Measurements from ENCODE around the gene GPR61.

The GPR61 gene

GRCh38 chr1:109509176-109510134, 30.2 kb upstream of the GPR61 start, which contains the start of gene AMIGO1:
Gene AMIGO1 (minus strand): TSS chr1:109509727. CDS start chr1:109508912, 815 bp downstream.
- peak; percentile 69 for DNase-seq

- no peak for DNase-seq
Observed at GRCh38 chr1:109513110-109513710, 26.5 kb upstream of the GPR61 start.

- DNase-seq = no peak
Observed at GRCh38 chr1:109514846-109515245, 24.8 kb upstream of the GPR61 start.

- no peak for DNase-seq
Observed at GRCh38 chr1:109516872-109517271, 22.8 kb upstream of the GPR61 start.

GRCh38 chr1:109517337-109517736, 22.3 kb upstream of the GPR61 start:
- no peak for DNase-seq

GRCh38 chr1:109521002-109521951, 18.4 kb upstream of the GPR61 start:
- no peak for DNase-seq

- no peak for DNase-seq
Observed at GRCh38 chr1:109522026-109522425, 17.6 kb upstream of the GPR61 start.

GRCh38 chr1:109523706-109524105, 16.0 kb upstream of the GPR61 start:
- no peak for DNase-seq

GRCh38 chr1:109527098-109527811, 12.4 kb upstream of the GPR61 start:
- DNase-seq = no peak

GRCh38 chr1:109527846-109528695, 11.6 kb upstream of the GPR61 start:
- DNase-seq = no peak

- DNase-seq = no peak
Observed at GRCh38 chr1:109528712-109529111, 11.0 kb upstream of the GPR61 start.

GRCh38 chr1:109529881-109530456, 9.7 kb upstream of the GPR61 start:
- DNase-seq = no peak

- peak; percentile 69 for DNase-seq
Observed at GRCh38 chr1:109530457-109531087, 9.1 kb upstream of the GPR61 start.

- DNase-seq = no peak
Observed at GRCh38 chr1:109531380-109531779, 8.3 kb upstream of the GPR61 start.

- DNase-seq = no peak
Observed at GRCh38 chr1:109531826-109532364, 7.8 kb upstream of the GPR61 start.

GRCh38 chr1:109532365-109533136, 7.1 kb upstream of the GPR61 start:
- peak; percentile 73 for DNase-seq

- DNase-seq = no peak
Observed at GRCh38 chr1:109534307-109534858, 5.3 kb upstream of the GPR61 start.

GRCh38 chr1:109535481-109535880, 4.2 kb upstream of the GPR61 start:
- DNase-seq = no peak

- no peak for DNase-seq
Observed at GRCh38 chr1:109535971-109536491, 3.6 kb upstream of the GPR61 start.

Data from NCI-H2227 treated with DMSO at 0.1 percent for 48 hours (cell line).